NCI-H2081 treated with DMSO at 0.1 percent for 48 hours (cell line): ENCODE data around the gene CD226.
A peak's percentile ranks its signal among the peaks of the same experiment; 100 is the strongest.
"Not testable (repeated sequence)": the region's sequence is repeated elsewhere in the genome, so short reads cannot be mapped to it uniquely, and the experiment has no call there.

Experiments used
- DNase-seq: peaks from one replicate; lab custom pipeline; 2025; lab: John Stamatoyannopoulos, UW

The CD226 gene

DNA sequence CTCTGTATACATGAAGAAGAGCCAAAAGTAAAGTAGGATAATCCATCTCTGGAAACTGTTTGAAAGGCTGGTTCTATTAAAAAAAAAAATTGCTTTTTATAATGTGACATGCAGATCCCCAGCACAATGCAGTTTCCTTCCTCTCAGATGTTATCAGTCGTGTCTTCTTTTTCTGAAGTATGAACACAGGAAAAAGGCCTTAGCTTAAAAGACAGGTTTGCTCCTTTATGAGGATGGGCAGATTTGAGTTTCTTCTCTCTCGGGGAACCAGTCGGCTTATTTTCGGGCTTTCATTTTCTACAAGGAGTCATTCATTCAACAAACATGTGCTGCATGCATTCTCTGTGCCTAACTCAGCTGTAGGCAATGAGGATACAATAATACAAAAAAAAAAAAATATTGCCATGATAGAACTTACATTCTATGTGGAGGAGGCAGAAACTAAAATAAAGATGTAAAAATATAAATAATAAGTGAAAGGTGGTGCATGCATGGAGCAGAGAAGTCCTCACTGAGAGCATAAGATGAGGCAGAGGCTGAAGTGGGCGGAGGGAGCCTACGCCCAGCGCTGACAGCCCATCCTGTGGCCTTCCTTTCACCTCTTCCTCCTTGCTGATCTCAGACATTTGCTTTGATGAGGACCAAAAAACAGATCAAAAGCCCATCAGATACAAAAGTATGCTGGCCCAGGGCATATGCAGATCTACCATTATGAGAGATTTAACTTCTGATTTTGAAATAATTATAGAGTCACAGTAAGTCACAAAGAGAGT is at the start of gene CD226:
Gene CD226 (minus strand): TSS at position 513 of the 773 bp plus-strand sequence. CDS start 467 bp downstream, at position 46.
- no peak for DNase-seq

GRCh38 chr18:69996951-69997798 is 49.5 kb upstream of the CD226 start:
- DNase-seq = no peak

GRCh38 chr18:69996417-69996816 is 48.7 kb upstream of the CD226 start:
- no peak for DNase-seq

- no peak for DNase-seq
Measured at GRCh38 chr18:69995774-69996173, 48.1 kb upstream of the CD226 start.

GRCh38 chr18:69992776-69993175 is 45.1 kb upstream of the CD226 start:
- no peak for DNase-seq

- DNase-seq = no peak
Measured at GRCh38 chr18:69987870-69988269, 40.2 kb upstream of the CD226 start.

- DNase-seq = no peak
Measured at GRCh38 chr18:69985239-69985638, 37.6 kb upstream of the CD226 start.

- no peak for DNase-seq
Measured at GRCh38 chr18:69982417-69982816, 34.7 kb upstream of the CD226 start.

DNA sequence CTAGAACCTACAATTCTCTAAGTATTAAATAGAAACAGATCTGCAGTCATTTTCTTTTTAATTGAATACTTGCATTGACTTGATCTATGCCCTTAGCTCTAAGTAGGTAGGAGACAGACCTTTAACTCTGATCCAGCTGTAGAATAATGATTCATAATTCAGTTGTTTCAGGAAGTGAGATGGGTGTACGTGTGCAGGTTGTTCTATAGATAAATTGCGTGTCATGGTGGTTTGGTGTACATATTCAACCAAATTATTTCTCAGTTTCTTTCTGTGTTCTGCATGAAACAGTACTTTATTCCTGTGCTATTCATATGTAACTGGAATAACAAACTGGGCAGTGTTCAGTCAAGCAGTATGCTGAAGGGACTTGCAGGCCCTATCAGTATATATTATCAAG is 34.3 kb upstream of the CD226 start:
- DNase-seq = no peak

- no peak for DNase-seq
Measured at GRCh38 chr18:69980982-69981804, 33.5 kb upstream of the CD226 start.

DNA sequence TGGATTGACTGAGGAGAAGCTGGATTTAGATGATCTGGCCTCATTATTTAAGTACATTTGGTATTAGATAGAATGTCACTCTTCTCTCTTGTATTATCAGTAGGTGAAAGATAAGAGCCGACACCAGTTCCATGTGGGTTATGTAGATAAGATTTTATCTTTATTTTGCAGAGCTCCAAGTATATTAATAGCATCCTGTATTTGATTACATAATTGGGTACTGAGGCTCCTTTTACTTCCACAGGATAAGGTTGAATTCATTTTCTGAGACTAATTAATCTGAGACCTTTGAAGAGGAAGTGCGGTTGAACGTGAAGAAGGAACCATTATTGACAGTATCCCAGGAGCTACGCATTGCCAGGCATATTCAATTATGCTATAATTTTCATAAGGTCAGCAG is 32.8 kb upstream of the CD226 start:
- DNase-seq = no peak

GRCh38 chr18:69978732-69979715 is 31.4 kb upstream of the CD226 start:
- no peak for DNase-seq

- not testable (repeated sequence) for DNase-seq
Measured at GRCh38 chr18:69975294-69975693, 27.6 kb upstream of the CD226 start.

- no peak for DNase-seq
Measured at GRCh38 chr18:69974365-69974764, 26.7 kb upstream of the CD226 start.

DNA sequence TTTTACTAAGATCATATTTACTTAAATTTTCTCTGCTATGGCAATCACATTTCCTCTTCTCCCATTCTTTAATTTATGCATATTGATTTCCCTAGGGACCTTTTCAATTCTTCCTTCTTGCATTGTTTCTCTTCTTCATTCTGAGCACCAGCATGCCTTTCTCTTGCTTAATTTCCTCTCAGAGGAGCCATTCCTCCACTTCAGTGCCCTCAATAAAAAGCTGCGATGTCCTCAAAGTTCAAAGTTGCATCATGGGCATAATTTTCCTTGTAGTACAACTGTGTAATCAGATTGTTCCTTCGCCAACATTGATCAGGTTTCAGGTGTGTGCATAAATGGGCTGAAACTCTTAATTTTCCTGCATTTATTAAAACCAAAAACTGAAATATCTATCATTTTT is 21.8 kb upstream of the CD226 start:
- no peak for DNase-seq

DNA sequence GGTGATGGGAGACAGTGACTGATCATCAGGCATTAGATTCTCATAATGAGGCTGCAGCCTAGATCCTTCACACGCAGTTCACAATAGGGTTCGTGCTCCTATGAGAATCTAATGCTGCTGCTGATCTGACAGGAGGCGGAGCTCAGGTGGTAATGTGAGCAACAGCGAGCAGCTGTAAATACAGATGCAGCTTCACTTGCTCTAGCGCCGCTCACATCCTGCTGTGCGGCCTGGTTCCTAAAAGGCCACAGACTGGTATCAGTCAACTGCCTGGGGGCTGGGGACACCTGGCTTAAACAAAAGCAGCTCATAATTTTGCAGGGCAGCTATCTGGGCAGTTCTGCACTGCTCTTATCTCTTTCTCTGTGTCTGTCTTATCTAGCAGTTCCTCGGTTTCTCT is 20.4 kb upstream of the CD226 start:
- peak; percentile 19 for DNase-seq

DNA sequence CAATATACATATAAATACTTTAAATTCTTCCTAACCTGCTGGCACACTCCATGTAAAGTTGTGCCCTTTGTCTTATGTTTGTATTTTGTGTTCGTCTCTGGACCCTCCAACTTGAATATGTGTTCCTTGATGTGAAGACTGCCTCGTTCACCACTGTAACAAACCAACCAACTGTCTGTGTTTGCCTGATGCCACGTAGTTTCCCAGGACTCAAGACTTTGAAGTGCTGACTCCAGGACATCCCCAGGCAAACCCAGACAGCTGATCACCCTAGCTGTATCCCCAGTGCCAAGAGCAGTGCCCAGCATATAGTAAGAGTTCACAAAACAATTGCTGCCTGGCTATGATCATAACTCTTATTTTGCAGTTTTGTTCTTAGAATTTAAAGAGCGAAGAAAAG is 15.5 kb upstream of the CD226 start:
- no peak for DNase-seq

- DNase-seq = no peak
Measured at GRCh38 chr18:69961718-69962117, 14.0 kb upstream of the CD226 start.

DNA sequence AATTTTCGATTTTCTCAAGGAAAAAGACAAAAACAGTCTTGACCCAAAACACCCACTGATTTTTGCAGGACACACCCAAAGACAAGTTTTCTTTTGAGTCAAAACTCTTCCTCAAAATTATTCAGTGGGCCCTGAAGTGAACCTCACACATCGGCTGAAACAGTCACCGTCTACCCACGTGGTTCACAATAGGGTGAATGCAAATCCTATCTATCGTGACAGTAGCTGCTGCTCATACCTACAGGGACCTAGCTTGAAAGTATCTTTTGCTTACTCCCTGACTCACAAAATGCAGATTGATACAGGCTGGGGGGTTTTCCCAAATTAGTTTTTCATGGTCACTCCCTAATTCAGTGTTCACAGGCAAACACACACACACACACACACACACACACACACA is 10.7 kb upstream of the CD226 start:
- DNase-seq = no peak

DNA sequence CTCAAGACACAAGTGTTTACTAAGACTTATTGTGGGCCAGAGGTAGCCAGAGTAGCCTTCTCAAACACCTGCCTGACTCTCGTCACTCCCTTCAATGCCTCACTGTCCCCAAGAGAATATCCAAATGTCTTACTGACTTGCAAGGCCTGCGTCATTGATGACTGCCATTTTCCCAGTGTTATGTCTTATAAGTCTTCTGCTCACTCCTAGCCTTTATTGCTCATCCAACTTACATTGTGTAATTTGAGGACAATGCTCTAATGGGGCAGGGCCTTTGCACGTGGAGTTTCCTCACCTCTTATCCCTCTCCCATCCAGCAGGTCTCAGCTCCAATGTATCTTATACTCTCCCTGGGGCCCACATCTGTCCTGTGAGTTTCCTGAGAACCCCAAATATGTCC is 10.1 kb upstream of the CD226 start:
- no peak for DNase-seq
